ENCODE measurements around the gene TBC1D9B.

The TBC1D9B gene

GRCh38 chr5:179893076-179893957 lies 14.4 kb downstream of the TBC1D9B start:
- no peak for TF ChIP-seq CTCF (IDR thresholded peaks at IDR 0.05; ENCODE audit: low read depth, low read length, poor library complexity, severe bottlenecking)
- no peak for TF ChIP-seq EZH2phosphoT487 (IDR thresholded peaks at IDR 0.05; ENCODE audit: borderline replicate concordance, low read length)
- Histone ChIP-seq H3K9me3 (ENCODE audit: control insufficient read depth, insufficient read depth, low read length) (no peaks in the 10 kb centered on the region), H3K4me3 (ENCODE audit: low read length) (no peak overlapping the region), H3K4me1 (ENCODE audit: control insufficient read depth, low read length) (no peaks in the 10 kb centered on the region), H3K9me2 (replicated peaks; ENCODE audit: control insufficient read depth, low read length) (no peaks in the 10 kb centered on the region), H3K27me3 (ENCODE audit: control insufficient read depth, low read length) (no peaks in the 10 kb centered on the region), H4K20me1 (ENCODE audit: control insufficient read depth, insufficient read depth, low read depth, low read length) (no peaks in the 10 kb centered on the region), H3K4me2 (ENCODE audit: low read length) (no peak overlapping the region), H3K36me3 (ENCODE audit: control insufficient read depth, low read length) (peaks cover 74% of the 10 kb centered on the region), H3F3A (ENCODE audit: control insufficient read depth, insufficient read depth) (no peaks in the 10 kb centered on the region), H3K27ac (ENCODE audit: low read depth, low read length) (no peak overlapping the region), H3K79me2 (ENCODE audit: control insufficient read depth, low read length) (no peaks in the 10 kb centered on the region)

GRCh38 chr5:179892255-179892654 lies 15.4 kb downstream of the TBC1D9B start:
- Histone ChIP-seq H3F3A (ENCODE audit: control insufficient read depth, insufficient read depth) (no peaks in the 10 kb centered on the region), H3K4me1 (ENCODE audit: control insufficient read depth, low read length) (no peaks in the 10 kb centered on the region), H3K4me3 (ENCODE audit: low read length) (no peak overlapping the region), H3K9me2 (replicated peaks; ENCODE audit: control insufficient read depth, low read length) (no peaks in the 10 kb centered on the region), H3K27ac (ENCODE audit: low read depth, low read length) (no peak overlapping the region), H3K36me3 (ENCODE audit: control insufficient read depth, low read length) (peaks cover 79% of the 10 kb centered on the region), H3K4me2 (ENCODE audit: low read length) (no peak overlapping the region), H3K79me2 (ENCODE audit: control insufficient read depth, low read length) (no peaks in the 10 kb centered on the region), H3K9me3 (ENCODE audit: control insufficient read depth, insufficient read depth, low read length) (no peaks in the 10 kb centered on the region), H3K27me3 (ENCODE audit: control insufficient read depth, low read length) (no peaks in the 10 kb centered on the region), H4K20me1 (ENCODE audit: control insufficient read depth, insufficient read depth, low read depth, low read length) (no peaks in the 10 kb centered on the region)
- TF ChIP-seq CTCF (IDR thresholded peaks at IDR 0.05; ENCODE audit: low read depth, low read length, poor library complexity, severe bottlenecking) (no peak), EZH2phosphoT487 (IDR thresholded peaks at IDR 0.05; ENCODE audit: borderline replicate concordance, low read length) (no peak)

- H3K9me3 ChIP-seq (ENCODE audit: control insufficient read depth, insufficient read depth, low read length), result no peaks in the 10 kb centered on the region
- no peaks in the 10 kb centered on the region for H3K79me2 ChIP-seq (ENCODE audit: control insufficient read depth, low read length)
- H3K4me3 ChIP-seq (ENCODE audit: low read length), result no peak overlapping the region
- no peaks in the 10 kb centered on the region for H4K20me1 ChIP-seq (ENCODE audit: control insufficient read depth, insufficient read depth, low read depth, low read length)
- no peak overlapping the region for H3K4me2 ChIP-seq (ENCODE audit: low read length)
- H3K27ac ChIP-seq (ENCODE audit: low read depth, low read length), result no peak overlapping the region
- H3K36me3 ChIP-seq (ENCODE audit: control insufficient read depth, low read length), result peaks cover 89% of the 10 kb centered on the region
- no peaks in the 10 kb centered on the region for H3K4me1 ChIP-seq (ENCODE audit: control insufficient read depth, low read length)
- H3F3A ChIP-seq (ENCODE audit: control insufficient read depth, insufficient read depth), result no peaks in the 10 kb centered on the region
- H3K9me2 ChIP-seq (replicated peaks; ENCODE audit: control insufficient read depth, low read length), result no peaks in the 10 kb centered on the region
- TF ChIP-seq EZH2phosphoT487 (IDR thresholded peaks at IDR 0.05; ENCODE audit: borderline replicate concordance, low read length), result no peak
- TF ChIP-seq CTCF (IDR thresholded peaks at IDR 0.05; ENCODE audit: low read depth, low read length, poor library complexity, severe bottlenecking), result no peak
- no peaks in the 10 kb centered on the region for H3K27me3 ChIP-seq (ENCODE audit: control insufficient read depth, low read length)
Observed at GRCh38 chr5:179890751-179891682, 16.7 kb downstream of the TBC1D9B start.

All from DOHH2 (cell line).